Stimulated activated naive CD8-positive, alpha-beta T cell treated with anti-CD3 and anti-CD28 coated beads, Interleukin-15, Interleukin-2, amounts not matched to agents 100 ng/mL and 50 ng/mL, for 24 hours (primary cell): ENCODE data around the gene CDC40.
"Not testable (repeated sequence)": the region's sequence is repeated elsewhere in the genome, so short reads cannot be mapped to it uniquely, and the experiment has no call there.

ENCODE experiments used
- H3K27ac Mint-ChIP-seq: one replicate; pipeline ENCODE4 v1.8.0; 2021; ENCODE audit warnings: mild to moderate bottlenecking, mixed read lengths
- H3K27me3 Mint-ChIP-seq: one replicate; pipeline ENCODE4 v1.8.0; 2021; ENCODE audit warnings: mixed read lengths
- H3K36me3 Mint-ChIP-seq: one replicate; pipeline ENCODE4 v1.8.0; 2021; ENCODE audit warnings: low read depth, mixed read lengths
- H3K4me1 Mint-ChIP-seq: one replicate; pipeline ENCODE4 v1.8.0; 2021; ENCODE audit warnings: low read depth, mixed read lengths
- H3K4me3 Mint-ChIP-seq: one replicate; pipeline ENCODE4 v1.8.0; 2021; ENCODE audit warnings: mild to moderate bottlenecking, mixed read lengths
- H3K9me3 Mint-ChIP-seq: one replicate; pipeline ENCODE4 v1.8.0; 2021; ENCODE audit warnings: mixed read lengths

The CDC40 gene

GRCh38 chr6:110233770-110234374 is 53.6 kb downstream of the CDC40 start:
- H3K27me3 Mint-ChIP-seq, result no peaks in the 10 kb centered on the region
- peaks cover 32% of the 10 kb centered on the region for H3K36me3 Mint-ChIP-seq
- peaks cover 14% of the 10 kb centered on the region for H3K4me1 Mint-ChIP-seq
- H3K4me3 Mint-ChIP-seq, result no peak overlapping the region
- H3K9me3 Mint-ChIP-seq, result no peaks in the 10 kb centered on the region
- no peak overlapping the region for H3K27ac Mint-ChIP-seq

GRCh38 chr6:110236007-110236406 is 55.8 kb downstream of the CDC40 start:
- not testable (repeated sequence) for H3K27me3 Mint-ChIP-seq, H3K9me3 Mint-ChIP-seq, H3K4me3 Mint-ChIP-seq, H3K27ac Mint-ChIP-seq
- H3K36me3 Mint-ChIP-seq, result peaks cover 22% of the 10 kb centered on the region
- peaks cover 14% of the 10 kb centered on the region for H3K4me1 Mint-ChIP-seq

- Mint-ChIP-seq H3K4me3 (no peak overlapping the region), H3K36me3 (peaks cover 28% of the 10 kb centered on the region), H3K27ac (no peak overlapping the region), H3K4me1 (no peaks in the 10 kb centered on the region), H3K27me3 (no peaks in the 10 kb centered on the region), H3K9me3 (peaks cover 4% of the 10 kb centered on the region)
These were observed 59.5 kb downstream of the CDC40 start for GRCh38 chr6:110239526-110240274.

GRCh38 chr6:110244621-110245020 is 64.4 kb downstream of the CDC40 start:
- not testable (repeated sequence) for H3K27ac Mint-ChIP-seq, H3K4me3 Mint-ChIP-seq, H3K4me1 Mint-ChIP-seq, H3K9me3 Mint-ChIP-seq, H3K27me3 Mint-ChIP-seq, H3K36me3 Mint-ChIP-seq

- no peaks in the 10 kb centered on the region for H3K4me1 Mint-ChIP-seq
- H3K9me3 Mint-ChIP-seq, result peaks cover 4% of the 10 kb centered on the region
- no peak overlapping the region for H3K27ac Mint-ChIP-seq
- H3K27me3 Mint-ChIP-seq, result no peaks in the 10 kb centered on the region
- peaks cover 7% of the 10 kb centered on the region for H3K36me3 Mint-ChIP-seq
- H3K4me3 Mint-ChIP-seq, result no peak overlapping the region
These were observed 66.2 kb downstream of the CDC40 start for GRCh38 chr6:110246378-110246777.

- no peak overlapping the region for H3K27ac Mint-ChIP-seq
- H3K36me3 Mint-ChIP-seq, result peaks cover 7% of the 10 kb centered on the region
- no peaks in the 10 kb centered on the region for H3K27me3 Mint-ChIP-seq
- peaks cover 4% of the 10 kb centered on the region for H3K9me3 Mint-ChIP-seq
- H3K4me3 Mint-ChIP-seq, result no peak overlapping the region
- no peaks in the 10 kb centered on the region for H3K4me1 Mint-ChIP-seq
These were observed 66.8 kb downstream of the CDC40 start for GRCh38 chr6:110246900-110247546.

- H3K4me1 Mint-ChIP-seq, result no peaks in the 10 kb centered on the region
- H3K9me3 Mint-ChIP-seq, result no peaks in the 10 kb centered on the region
- H3K4me3 Mint-ChIP-seq, result no peak overlapping the region
- no peak overlapping the region for H3K27ac Mint-ChIP-seq
- no peaks in the 10 kb centered on the region for H3K27me3 Mint-ChIP-seq
- H3K36me3 Mint-ChIP-seq, result no peaks in the 10 kb centered on the region
These were observed 69.8 kb downstream of the CDC40 start for GRCh38 chr6:110250058-110250457.

- Mint-ChIP-seq H3K27ac (no peak overlapping the region), H3K4me3 (no peak overlapping the region), H3K4me1 (no peaks in the 10 kb centered on the region), H3K27me3 (no peaks in the 10 kb centered on the region), H3K9me3 (no peaks in the 10 kb centered on the region), H3K36me3 (no peaks in the 10 kb centered on the region)
These were observed 70.6 kb downstream of the CDC40 start for GRCh38 chr6:110250838-110251237.

- Mint-ChIP-seq H3K27ac (no peak overlapping the region), H3K27me3 (no peaks in the 10 kb centered on the region), H3K9me3 (peaks cover 10% of the 10 kb centered on the region), H3K4me3 (no peak overlapping the region), H3K36me3 (no peaks in the 10 kb centered on the region), H3K4me1 (no peaks in the 10 kb centered on the region)
These were observed 75.1 kb downstream of the CDC40 start for GRCh38 chr6:110255211-110255750.

GRCh38 chr6:110256366-110256765 is 76.1 kb downstream of the CDC40 start:
- Mint-ChIP-seq H3K27ac (no peak overlapping the region), H3K27me3 (no peaks in the 10 kb centered on the region), H3K36me3 (no peaks in the 10 kb centered on the region), H3K4me3 (no peak overlapping the region), H3K9me3 (peaks cover 12% of the 10 kb centered on the region), H3K4me1 (no peaks in the 10 kb centered on the region)

GRCh38 chr6:110265273-110265672 is 85.0 kb downstream of the CDC40 start:
- no peaks in the 10 kb centered on the region for H3K27me3 Mint-ChIP-seq
- H3K27ac Mint-ChIP-seq, result no peak overlapping the region
- no peaks in the 10 kb centered on the region for H3K36me3 Mint-ChIP-seq
- peaks cover 7% of the 10 kb centered on the region for H3K9me3 Mint-ChIP-seq
- no peaks in the 10 kb centered on the region for H3K4me1 Mint-ChIP-seq
- no peak overlapping the region for H3K4me3 Mint-ChIP-seq

GRCh38 chr6:110266996-110267395 is 86.8 kb downstream of the CDC40 start:
- no peak overlapping the region for H3K4me3 Mint-ChIP-seq
- no peaks in the 10 kb centered on the region for H3K4me1 Mint-ChIP-seq
- H3K9me3 Mint-ChIP-seq, result peaks cover 5% of the 10 kb centered on the region
- H3K36me3 Mint-ChIP-seq, result no peaks in the 10 kb centered on the region
- H3K27ac Mint-ChIP-seq, result no peak overlapping the region
- no peaks in the 10 kb centered on the region for H3K27me3 Mint-ChIP-seq

GRCh38 chr6:110269623-110270022 is 89.4 kb downstream of the CDC40 start:
- Mint-ChIP-seq H3K36me3 (no peaks in the 10 kb centered on the region), H3K27me3 (no peaks in the 10 kb centered on the region), H3K4me3 (no peak overlapping the region), H3K4me1 (no peaks in the 10 kb centered on the region), H3K27ac (no peak overlapping the region), H3K9me3 (peaks cover 5% of the 10 kb centered on the region)

GRCh38 chr6:110270165-110270564 is 89.9 kb downstream of the CDC40 start:
- H3K4me3 Mint-ChIP-seq, result no peak overlapping the region
- H3K36me3 Mint-ChIP-seq, result no peaks in the 10 kb centered on the region
- H3K27me3 Mint-ChIP-seq, result no peaks in the 10 kb centered on the region
- no peaks in the 10 kb centered on the region for H3K4me1 Mint-ChIP-seq
- H3K9me3 Mint-ChIP-seq, result peaks cover 5% of the 10 kb centered on the region
- H3K27ac Mint-ChIP-seq, result no peak overlapping the region

GRCh38 chr6:110271732-110272022 is 91.5 kb downstream of the CDC40 start:
- no peak overlapping the region for H3K27ac Mint-ChIP-seq
- no peak overlapping the region for H3K4me3 Mint-ChIP-seq
- H3K27me3 Mint-ChIP-seq, result no peaks in the 10 kb centered on the region
- H3K4me1 Mint-ChIP-seq, result no peaks in the 10 kb centered on the region
- H3K36me3 Mint-ChIP-seq, result no peaks in the 10 kb centered on the region
- H3K9me3 Mint-ChIP-seq, result peaks cover 5% of the 10 kb centered on the region
